ENCODE data around the gene ANTKMT.
A peak's percentile ranks its signal among the peaks of the same experiment; 100 is the strongest.
"Not testable (repeated sequence)": the region's sequence is repeated elsewhere in the genome, so short reads cannot be mapped to it uniquely, and the experiment has no call there.

ANTKMT gene

DNA sequence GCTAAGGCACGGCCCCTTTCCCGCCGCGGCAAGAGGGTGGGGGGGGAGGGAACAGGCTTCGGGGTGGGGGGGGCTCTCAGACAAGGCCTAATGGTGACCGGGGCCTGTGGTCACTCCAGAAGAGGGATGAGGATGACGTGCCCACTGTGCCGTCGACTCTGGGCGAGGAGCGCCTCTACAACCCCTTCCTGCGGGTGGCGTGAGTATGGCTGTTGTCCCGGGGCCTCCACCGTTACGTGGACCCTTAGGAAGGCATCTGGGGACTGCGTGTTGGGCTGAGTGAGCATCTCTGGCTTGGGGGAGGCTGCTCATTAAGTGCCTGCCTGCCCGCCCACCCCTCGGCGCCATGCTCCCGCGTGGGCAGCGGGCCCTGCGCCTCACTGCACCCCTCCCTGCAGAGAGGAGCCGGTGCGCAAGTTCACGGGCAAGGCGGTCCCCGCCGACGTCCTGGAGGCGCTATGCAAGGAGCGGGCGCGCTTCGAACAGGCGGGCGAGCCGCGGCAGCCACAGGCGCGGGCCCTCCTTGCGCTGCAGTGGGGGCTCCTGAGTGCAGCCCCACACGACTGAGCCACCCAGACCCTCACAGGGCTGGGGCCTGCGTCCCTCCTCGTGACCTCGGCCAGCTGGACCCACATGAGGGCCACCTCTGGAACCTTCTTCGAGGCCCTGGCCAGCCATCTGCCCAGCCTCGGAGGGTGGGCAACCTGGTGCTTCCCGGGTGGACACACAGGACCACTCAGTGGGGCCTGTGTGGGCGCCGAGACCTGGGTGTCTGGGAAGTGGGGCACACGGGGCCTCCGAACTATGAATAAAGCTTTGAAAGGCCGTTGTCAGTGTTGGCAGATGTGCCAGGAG is 8.2 kb downstream of the ANTKMT start:
- no peak for DNase-seq

DNA sequence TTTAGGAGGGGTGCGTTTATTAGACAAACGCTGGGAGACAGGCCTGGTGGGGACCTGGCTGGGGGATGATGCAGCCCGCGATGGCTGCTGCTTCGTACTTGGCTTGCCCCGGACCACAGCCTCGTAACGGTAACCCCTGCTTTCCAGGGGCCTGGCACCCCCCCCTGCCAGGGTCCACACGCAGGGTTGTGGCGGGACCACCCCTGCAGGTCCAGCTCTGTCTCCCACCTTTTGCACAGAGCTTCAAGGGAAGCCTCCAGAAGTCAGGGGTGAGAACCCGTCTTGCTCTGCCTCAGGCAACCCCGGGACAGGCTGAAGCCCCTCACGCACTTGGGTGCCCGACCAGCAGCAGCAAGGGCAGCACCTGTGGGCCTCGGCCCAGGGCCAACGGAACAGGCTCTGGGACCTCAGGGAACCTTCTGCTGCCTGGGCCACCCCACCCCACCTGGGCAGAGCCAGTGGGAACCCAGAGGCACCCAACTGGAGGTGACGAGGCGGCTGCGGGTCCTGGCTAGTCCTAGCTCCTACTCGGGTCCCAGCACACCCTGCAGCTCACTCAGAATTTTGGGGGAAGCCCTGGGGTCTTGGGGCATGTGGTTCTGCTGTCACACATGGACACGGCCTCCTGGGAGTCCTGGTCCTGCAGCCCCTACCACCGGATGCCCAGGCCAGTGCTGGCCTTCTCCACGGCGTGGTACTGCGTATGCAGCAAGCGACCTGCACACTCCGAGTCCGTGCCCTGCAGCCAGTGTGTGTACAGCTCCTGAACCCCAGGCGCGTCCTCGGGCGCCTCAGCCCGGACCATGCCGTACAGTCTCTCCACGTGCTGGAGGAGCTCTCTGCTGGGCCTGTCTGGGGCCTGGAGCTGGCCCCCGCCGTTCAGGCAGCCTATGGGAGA is 9.1 kb downstream of the ANTKMT start:
- DNase-seq = no peak

DNA sequence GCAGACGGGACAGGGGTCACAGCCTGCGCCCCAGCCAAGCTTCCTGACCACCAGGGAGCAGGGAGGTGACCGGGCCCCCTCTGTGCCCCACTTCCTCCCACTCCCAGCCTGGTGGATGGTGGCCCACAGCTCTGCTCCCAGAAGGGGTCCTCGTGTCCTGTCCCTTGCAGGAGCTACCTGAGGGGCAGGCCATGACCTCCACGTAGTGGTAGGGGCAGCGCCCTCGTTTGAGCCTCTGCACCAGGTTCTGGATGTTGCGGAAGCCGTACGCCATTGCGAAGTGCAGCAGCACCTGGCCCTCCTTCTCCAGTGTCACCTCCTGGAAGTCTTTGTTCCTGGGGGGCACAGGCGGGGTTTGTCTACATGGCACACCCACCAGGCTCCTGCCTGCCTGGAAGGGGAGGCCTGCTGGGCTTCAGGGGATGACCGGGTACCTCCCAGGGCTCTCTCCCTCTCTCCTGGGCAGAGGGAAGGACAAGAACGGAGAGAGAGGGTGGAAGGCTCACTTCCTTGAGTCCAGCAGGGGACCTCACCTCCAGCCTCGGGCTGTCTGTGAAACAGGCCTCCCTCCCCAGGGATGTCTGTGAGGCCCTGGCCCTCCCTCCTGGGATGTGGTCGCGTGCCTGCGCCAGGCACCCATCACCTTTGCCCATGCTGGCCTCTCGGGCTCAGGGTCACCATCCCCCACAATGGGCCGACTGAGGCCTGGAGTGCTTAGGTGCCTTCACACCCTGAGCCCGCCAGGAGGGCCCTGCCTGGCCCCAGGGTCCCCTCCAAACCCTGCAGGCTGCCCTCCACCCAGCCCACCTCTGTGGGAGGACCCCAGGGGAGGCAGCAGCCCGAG is 9.9 kb downstream of the ANTKMT start:
- DNase-seq = no peak

DNA sequence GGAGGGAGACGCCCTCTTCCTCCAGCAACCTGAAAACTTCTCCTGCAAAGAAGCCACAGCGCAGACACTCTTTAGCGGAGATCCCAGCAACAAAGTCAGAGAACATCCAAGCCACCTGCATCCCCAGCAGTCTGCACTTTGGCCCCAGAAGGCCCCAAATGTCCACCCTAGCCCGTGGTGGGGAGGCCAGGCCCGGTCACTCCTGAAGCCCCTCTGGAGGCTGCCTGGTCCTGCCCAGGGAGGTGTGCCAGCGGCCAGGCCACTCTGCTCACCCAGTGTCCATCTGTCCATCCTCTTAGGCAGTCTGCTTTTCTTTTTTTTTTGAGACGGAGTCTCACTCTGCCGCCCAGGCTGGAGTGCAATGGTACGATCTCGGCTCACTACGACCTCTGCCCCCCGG is 11.4 kb downstream of the ANTKMT start:
- DNase-seq = no peak

DNA sequence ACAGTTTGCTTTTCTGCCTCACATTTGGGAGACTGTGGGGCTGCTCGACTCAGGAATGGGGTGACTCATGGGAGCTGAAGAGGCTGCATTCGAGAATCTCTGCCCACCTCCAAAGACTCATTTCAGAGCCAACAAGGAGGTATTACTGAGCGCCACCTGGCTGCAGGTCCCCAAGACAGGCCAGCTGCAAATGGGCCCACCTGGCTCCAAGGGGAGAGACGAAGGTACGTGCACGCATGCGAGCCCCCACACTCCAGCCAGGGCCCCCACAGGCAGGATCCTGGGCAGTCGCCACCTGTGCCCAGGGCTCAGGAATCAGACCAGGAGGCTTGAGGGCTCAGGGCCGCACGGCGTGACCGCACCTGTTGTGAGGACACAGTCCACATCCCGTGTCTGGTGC is 12.0 kb downstream of the ANTKMT start:
- no peak for DNase-seq

DNA sequence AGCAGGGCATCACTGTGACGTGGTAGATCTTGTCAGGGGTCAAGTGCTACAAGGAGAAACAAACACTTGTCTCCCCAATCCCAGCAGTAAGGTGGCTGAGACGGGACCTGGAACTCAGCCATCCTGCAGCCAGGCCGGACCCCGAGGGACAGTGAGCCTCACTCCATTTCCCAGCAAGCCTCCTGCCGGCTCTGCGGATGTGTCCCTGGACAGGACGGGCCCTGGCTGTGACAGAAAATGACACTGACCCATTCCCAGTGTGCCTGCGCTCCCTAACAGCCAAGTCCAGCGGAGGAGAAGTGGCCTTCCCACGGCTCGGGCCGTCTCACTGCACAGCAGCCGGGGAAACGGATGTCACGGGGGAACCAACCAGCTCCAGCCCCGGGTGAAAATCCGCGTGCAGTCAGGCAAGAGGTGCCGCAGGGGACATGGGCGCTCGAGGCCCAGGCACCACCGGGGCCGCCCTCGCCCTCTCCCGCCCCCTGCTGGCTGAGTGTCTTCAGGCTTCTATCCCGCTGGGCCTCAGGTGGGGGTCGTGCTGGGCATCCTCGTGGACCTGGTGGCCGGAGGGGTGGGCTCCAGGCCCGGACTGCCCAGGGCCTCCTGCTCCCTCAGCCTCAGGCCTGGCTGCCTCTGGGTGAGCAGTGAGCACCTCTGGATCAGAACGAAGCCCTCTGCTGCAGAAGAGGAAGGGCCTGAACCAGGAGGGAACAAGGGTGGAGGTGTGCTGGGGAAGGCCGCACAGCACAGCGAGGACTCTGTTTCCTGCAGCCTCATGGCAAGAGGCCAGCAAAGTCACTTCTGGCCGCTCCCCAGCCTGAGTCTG is 12.6 kb downstream of the ANTKMT start:
- no peak for DNase-seq

DNA sequence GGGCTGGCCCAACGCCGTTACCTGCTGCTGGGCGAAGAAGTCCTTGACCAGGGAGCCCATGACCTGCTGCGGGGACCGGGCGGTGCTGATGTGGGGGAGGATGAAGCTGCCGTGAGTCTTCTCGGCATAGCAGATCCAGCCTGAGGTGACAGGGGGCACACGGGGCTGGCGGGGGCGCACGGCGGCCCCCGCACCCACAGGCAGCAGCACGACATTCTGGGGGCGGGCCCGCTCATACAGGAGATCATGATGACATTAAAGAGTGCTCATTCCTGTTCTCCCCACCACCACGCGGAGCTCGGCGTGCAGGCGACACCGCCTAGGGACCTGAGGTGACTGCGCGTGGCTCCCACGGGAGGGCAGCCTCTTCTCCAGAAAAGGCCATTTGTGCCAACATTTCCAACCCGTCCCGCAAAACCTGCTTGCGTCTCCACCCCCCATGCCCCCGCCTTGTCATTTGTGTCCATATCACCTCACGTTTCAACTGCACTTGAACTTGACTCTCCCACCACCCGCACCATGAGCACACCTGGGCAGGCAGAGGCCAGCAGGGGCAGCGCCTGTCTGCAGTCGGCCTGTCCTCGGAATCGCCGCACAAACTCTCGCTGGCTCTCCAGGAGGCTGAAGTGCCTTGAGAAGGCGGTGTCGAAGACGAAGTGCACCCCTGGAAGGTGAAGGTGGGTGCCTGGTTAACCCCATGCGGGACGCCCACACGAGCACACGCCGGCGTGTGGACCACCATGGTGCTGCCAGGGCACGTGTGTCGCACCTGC is 13.4 kb downstream of the ANTKMT start:
- DNase-seq = no peak

DNA sequence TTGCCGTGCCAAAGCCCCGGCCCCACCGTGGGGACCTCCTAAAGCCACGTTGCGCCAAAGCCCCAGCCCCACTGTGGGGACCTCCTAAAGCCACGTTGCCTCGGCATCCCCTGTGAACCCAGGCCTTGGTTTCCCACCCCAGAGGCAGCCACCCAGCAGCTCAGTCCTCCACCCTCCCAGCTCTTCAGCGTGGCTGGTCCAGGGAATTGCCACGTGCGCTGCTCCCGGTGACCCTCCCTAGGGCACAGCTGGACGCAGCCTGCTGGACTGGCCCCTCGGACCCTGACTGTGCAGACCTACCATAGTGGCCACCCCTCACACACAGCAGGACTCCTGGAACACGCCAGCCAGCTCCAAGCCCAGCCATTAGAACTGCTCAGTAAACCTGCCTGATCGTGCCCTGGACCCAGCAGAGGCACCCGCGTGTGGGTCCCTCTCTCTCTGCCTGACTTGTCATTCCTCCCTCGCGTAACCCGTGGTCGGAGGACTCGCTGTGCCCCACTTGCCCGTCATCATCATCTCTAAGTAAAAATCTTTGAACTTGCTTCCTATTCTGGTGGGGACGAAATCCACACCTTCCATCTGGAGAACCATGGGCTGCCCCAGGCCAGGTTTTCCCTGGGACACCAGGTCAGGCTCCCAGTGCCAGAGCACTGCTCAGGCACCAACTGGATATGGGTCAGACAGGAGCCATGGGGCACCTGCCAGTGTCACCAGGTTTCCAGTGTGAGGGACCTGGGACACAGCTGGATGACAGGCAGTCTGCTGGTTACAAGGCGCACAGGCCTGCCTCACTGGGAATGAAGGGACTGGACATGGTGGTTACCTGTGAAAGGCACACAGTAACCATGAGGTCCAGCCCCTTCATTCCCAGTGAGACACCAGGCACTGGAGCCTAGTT is 14.3 kb downstream of the ANTKMT start:
- DNase-seq = no peak

DNA sequence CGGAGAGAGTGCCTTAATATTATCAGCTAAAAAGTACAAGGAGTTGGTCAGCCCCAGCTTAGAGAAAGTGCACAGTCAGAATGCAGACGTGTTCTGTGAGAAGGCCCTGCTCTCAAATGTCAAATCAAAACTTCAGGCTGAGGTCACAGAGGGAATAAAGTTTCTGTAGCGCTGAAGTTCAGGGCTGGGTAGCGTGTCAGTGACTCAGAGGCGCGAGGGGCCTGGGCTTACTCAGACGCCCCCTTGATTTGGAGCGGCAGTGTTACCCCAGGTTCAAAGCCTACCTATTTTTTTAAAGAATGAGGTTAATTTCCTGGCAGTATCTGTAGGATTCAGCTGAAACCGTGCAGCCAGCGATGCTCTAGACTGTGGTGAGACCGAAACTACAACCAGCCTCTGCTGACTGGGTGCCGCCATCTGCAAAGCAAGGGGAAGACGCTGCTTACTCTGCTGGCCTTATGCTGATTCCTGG is 15.1 kb downstream of the ANTKMT start:
- no peak for DNase-seq

DNA sequence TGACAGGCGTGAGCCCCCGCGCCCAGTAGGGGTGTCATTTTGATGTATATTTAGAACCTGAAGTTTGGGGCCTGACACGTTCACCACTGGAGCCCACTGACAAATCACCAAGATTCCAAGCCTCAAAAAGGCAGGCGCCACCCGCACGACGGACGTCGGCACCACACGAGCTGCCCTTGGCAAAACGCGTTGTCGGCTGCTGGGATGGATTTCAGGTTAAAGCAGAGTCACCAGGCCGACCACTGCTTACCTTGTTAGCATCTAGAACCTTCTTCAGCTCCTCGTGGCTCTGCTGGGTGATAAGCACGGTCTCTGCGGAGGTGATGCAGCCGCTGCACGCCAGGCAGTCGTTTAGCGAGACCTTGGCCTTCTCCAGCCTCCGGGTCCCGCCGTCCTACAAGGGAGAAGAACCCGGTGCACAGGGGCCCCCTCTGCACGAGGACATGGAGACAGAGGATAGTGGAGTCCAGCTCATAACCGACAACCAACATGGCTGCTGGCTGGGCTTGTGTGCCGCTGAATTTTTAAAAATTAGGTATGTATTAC is 16.1 kb downstream of the ANTKMT start:
- DNase-seq = no peak

DNA sequence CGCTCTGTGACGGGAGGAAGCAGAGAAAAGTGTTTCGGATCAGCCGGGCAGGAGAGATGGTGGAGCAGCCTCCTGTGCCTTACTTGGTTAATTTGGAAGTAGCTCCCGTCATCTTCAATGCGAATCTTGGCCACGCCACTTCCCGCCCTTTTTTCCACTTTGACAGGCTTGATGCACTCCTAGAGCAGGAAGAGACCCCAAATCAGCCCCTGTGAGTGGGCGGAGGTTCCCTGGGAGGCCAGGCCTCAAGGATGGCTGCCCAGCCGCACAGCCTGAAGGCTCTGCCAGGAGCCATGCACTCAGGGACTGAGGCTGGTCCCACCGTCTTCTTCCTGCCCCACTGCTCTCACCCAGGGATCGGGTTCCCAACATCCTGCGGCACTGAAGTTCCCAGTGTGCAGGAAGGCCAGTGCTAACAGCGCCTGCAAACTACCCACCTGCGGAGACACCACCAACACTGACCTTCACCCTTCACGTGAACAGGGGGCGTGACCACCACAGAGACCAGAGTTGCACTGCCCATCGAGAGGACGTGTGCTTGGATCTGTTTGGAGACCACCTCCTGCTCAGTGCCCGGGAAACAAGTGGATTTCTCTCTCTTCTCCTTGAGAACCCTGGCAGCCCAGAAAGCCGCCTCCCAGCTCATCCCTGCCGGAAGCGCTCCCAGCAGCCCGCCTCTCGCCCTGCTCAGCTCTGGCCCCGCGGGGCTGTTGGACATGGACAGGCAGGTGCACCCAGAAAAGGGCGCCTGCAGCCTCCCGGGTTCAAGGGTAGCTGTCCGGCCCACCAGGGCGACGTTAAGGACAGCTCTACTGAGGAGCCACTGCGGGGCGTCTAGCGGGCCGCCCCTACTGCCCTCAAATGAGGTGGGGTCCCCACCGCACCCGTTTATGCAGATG is 18.9 kb downstream of the ANTKMT start:
- DNase-seq = no peak

DNA sequence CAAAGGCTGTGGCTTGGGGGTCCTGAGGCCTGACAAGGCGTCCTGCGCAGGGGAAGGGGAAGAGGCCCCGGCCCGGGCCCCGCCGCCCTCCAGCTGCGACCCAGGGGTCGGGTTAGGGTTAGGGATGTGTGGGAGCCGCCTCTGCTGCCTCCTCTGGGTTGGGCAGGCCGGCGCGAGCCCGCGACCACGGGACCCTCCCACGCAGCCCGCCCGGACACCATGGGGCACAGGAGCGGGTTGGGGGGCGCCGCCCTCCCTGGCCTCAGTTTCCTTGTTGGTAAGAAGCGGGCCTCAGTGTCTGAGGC is 19.5 kb downstream of the ANTKMT start:
- no peak for DNase-seq

DNA sequence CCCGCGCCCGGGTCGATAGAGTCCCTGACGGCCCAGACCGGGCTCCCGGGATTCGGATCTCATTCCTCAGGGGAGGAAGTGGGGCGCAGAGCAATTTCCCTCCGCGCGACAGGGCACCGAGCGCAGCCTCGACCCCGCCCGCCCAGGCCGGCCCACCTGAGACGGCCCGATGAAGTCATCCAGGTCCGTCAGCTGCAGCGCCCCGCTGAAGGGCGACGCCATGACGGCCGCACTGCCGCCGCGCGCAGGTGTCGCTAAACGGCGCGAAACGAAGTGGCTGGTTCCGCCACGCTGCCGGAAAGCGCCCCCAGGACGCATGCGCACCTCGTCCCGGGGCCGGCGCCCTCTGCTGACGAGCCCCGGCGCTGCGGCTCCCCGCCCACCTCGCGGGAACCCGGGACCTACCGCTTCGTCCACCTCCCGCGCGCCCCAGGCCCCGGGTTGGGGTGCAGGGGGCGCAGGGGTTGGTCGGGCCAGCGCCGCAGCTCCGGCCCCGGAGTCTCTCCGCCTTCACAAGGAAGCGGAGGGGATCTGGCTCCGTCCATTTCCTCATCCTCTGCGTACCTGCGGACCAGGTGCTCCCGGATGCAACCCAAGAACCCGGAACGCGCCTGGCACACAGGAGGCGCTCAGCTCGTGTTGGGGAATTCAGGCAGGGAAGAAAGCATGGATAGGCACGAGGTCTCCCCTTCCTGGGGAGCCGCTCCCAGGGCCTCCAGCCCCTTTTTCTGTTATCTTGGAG is 20.0 kb downstream of the ANTKMT start, which contains the start of gene CIAO3:
Gene CIAO3 (minus strand): TSS at position 234 of the 742 bp plus-strand sequence. CDS start 12 bp downstream, at position 222.
- DNase-seq = peak; percentile 90

DNA sequence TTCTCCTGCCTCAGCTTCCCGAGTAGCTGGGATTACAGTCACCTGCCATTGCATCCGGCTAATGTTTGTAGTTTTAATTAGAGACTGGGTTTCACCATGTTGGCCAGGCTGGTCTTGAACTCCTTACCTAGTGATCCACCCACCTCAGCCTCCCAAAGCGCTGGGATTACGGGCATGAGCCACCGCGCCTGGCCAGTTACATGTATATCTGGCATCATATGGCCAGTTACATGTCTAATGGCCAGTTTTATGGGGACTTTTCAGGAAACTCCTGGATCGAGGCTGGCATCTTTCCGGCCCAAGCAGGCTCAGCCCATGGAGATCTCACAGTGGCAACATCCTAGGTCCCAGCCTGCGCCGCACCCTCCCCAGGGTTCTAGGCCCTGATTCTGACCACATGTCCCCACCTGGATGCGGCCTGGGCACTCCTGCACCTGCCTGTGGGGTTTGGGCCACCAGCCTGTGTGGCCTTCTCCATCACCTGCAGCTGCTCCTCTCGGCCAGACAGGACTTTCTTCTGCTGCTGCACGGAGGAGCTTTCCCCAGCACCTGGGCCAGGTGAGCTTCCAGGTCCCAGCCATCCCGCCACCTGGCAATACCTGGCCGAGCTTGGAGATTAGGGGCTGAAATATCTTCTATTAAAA is 21.2 kb downstream of the ANTKMT start:
- no peak for DNase-seq

DNA sequence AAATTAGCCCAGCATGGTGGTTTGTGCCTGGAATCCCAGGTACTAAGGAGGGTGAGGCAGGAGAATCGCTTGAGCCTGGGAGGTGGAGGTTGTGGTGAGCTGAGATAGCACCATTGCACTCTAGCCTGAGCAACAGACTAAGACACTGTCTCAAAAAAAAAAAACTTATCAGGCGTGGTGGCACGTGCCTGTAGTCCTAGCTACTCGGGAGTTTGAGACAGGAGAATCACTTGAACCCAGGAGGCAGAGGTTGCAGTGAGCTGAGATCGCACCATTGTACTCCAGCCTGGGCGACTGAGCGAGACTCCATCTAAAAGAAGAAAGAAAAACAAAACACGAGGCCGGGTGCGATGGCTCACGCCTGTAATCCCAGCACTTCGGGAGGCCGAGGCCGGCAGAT is 21.9 kb downstream of the ANTKMT start:
- not testable (repeated sequence) for DNase-seq

DNA sequence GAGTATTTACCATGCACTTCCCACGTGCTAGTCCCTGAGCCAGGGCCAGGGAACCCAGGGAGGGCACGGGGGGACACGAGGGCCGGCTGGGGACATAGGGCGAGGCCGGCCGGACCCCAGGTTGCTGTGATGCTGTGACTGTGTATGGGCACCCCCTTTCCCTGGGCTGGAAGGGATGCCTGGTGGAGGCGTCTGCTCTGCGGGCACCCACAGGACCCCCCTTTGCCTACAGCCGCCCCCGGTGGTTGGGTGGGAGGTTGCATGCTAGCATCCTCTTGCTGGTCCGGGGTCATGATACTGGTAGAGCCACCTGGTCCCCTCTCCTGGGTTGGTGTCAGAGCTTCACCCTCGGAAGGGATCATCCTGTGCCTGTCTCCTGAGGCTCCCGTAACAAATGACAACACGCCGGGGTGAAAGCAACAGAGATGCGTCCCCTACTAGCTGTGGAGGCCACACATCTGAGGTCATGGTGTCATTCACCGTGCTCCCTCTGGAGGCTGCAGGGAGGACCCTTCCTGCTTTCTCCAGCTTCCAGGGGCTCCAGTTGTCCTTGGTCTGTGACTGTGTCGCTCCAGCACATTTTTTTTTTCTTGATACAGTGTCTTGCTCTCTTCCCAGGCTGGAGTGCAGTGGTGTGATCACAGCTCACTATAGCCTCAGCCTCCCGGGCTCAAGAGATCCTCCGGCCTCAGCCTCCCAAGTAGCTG is 23.0 kb downstream of the ANTKMT start:
- DNase-seq = no peak

DNA sequence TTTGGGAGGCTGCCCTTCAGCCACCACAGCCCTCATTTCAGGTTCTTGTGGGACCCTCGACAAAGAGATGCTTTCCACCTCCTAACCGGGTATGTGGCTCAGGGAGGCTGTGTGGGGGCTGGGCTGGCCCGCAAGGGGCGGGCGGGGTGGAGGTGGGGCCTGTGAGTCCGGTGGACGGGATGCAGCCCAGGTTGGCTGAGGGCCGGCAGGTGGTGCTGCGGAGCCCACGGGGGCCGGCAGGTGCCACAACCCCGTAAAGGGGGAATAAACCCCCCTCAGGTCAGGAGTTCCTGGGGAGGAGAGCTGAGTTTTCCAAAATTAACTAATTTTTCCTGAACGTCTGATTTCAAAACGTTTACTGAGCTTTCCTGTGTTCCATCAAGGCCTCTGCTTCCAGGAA is 24.8 kb downstream of the ANTKMT start:
- DNase-seq = no peak
